ENCODE data around the gene RNF126.
"Not testable (repeated sequence)": the region's sequence is repeated elsewhere in the genome, so short reads cannot be mapped to it uniquely, and the experiment has no call there.

Gene RNF126

DNA sequence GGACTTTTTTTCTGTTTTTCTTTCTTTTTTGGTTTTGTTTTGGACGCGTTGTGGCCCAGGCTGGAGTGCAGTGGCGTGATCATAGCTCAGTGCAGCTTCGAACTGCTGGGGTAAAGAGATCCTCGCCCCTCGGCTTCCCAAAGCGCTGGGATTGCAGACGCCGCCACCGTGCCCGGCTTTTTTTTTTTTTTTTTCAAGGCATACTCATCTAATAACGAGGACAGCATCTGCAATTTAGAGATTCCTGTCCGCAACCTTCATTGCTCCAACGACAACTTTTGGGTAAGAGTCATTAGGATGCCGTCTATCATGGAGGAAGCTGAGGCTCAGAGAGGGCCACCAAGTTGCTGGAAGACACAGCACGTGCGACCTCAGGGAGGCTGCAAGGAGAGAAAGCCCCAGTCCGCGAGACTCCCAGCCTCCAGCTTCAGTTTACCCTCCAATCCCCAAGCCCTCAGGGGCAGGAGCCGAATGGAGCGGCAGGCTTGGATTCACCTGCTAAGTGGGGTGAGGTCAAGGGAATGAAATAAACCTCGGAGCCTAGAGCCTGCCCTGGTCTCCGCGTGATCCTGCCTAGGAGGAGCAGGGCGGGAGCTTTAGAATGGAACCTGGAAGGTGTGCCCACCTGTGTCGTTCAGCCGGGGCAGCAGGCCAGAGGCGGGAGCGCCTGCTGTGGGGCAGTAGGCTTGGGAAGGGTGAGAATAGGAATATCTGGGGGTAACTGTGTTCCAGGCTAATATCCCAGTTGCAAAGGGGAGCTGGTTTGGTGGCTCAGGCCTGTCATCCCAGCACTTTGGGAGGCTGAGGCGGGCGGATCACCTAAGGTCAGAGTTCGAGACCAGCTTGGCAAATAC is 29.0 kb downstream of the RNF126 start:
- peak overlapping the region; percentile 72 for H3K4me3 ChIP-seq (ENCODE audit: low read depth, low read length)
- TF ChIP-seq CTCF (IDR thresholded peaks at IDR 0.05; ENCODE audit: borderline replicate concordance, insufficient read depth, low read depth, low read length) = no peak

GRCh38 chr19:633068-633785 is 29.8 kb downstream of the RNF126 start, which contains the start of gene POLRMT:
Gene POLRMT (minus strand): TSS chr19:633537. CDS start chr19:633512, 25 bp downstream.
- TF ChIP-seq CTCF (IDR thresholded peaks at IDR 0.05; ENCODE audit: borderline replicate concordance, insufficient read depth, low read depth, low read length) = no peak

DNA sequence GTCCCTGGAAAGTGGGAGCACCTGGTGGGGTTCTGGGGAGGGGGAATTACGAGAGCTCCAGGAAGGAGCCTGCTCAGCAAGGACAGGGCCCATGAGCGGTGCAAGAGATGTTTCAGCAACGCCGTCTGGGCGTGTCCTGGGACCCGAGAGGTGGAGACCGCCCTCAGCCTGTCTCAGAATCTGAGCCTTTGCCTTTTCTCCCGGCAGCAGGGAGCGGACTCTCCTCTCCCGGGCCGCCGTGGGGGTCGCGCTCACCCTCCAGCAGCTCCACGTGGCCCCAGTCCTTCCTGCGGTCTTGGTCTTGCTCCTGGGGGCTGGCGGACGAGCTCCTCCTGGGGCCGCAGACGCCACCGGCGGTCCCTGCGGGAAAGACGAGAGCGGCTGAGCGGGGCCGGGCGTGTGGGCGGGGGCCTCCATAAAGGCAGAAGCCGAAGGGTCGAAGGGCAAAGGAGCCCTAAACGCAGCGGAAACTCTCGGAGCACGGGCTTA is 30.4 kb downstream of the RNF126 start:
- H3K4me3 ChIP-seq (ENCODE audit: low read depth, low read length) = peak overlapping the region; percentile 99
- TF ChIP-seq CTCF (IDR thresholded peaks at IDR 0.05; ENCODE audit: borderline replicate concordance, insufficient read depth, low read depth, low read length) = no peak

More at GRCh38 chr19:633068-633785, 29.8 kb downstream of the RNF126 start, which contains the start of gene POLRMT:
- peak within 1 kb of the TSS; percentile 99 for H3K4me3 ChIP-seq (ENCODE audit: low read depth, low read length)

DNA sequence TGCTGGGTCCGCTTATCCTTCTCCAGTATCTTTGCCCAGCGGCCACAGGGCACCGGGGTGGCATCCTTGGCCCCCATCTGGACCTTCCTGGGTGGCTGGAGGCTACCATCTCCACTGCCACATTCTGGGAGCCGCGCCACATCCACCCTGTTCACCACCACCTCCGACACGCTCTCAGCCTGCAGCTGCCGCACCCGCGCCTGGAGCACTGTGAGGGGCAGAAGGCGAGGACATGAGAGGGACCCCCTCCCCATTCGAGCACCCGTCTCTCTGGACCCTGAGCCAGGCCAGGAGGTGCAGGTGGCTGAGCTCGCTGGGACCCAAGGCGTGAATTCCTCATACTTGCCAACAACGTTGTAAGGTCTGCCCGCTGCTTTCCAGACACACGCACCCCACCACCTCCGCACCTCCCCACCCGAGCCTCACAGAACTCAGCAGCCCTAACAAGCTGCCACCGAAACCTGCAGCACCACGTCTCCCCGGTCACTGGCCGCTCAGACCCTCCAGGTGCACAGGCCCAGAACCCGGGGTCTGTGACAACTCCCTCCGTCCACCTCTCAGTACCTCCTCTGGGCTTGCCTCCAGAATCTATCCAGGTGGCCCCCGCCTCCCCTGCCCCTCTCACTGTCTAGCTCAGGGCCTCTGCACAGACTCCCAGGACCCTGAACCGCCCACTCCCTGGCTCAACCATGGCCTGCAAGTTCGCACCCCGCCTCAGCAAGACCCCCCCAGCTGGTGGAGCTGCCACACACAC is 32.9 kb downstream of the RNF126 start:
- H3K4me3 ChIP-seq (ENCODE audit: low read depth, low read length) = no peak overlapping the region
- no peak for TF ChIP-seq CTCF (IDR thresholded peaks at IDR 0.05; ENCODE audit: borderline replicate concordance, insufficient read depth, low read depth, low read length)

- not testable (repeated sequence) for H3K4me3 ChIP-seq (ENCODE audit: low read depth, low read length)
Observed at GRCh38 chr19:629515-629914, 33.5 kb downstream of the RNF126 start.

DNA sequence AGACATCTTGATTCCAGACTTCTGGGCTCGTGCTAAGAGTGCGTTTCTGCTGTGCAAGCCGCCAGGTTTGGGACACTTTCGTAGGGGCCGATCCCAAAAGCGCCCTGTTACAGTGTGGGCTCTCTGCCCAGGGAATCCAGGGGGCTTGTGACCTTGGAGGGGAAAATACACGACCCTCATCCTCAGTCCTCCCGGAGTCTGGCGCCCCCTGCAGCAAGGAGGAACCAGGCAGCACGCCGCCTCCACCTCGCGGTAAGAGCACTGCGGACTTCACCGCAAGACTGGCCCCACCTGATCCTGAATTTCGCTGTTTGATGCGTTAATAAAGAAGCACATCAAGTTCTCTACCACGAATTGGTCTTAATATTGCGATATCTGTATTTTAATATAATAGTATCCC is 34.8 kb downstream of the RNF126 start:
- peak; percentile 32; the same call in 1 of the 2 replicates for TF ChIP-seq CTCF (IDR thresholded peaks at IDR 0.05; ENCODE audit: borderline replicate concordance, insufficient read depth, low read depth, low read length)

DNA sequence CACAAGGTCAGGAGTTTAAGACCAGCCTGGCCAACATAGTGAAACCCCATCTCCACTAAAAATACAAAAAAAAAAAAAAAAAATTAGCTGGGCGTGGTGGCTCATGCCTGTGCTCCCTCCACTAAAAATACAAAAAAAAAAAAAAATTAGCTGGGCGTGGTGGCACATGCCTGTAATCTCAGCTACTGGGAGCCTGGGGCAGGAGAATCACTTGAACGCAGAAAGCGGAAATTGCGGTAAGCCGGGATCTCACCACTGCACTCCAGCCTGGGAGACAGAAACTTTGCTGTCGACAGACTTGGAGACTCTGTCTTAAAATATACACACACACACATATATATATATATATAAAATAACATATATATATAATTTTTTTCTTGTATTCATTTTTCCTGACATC is 36.4 kb downstream of the RNF126 start:
- not testable (repeated sequence) for H3K4me3 ChIP-seq (ENCODE audit: low read depth, low read length)

More for the DNA sequence above, 34.8 kb downstream of the RNF126 start:
- H3K4me3 ChIP-seq (ENCODE audit: low read depth, low read length) = no peak overlapping the region

Data from GM12875 (cell line).